HG03378 (cell line): ENCODE measurements around the gene SLC22A13.
"Not testable (repeated sequence)": the region's sequence is repeated elsewhere in the genome, so short reads cannot be mapped to it uniquely, and the experiment has no call there.

Experiments used
- ATAC-seq: cut with Tn5 transposase; IDR thresholded peaks from one replicate; pipeline ENCODE4 v1.9.1; 2021; ENCODE audit warnings: mild to moderate bottlenecking, moderate library complexity; ENCODE audit not compliant: unreplicated experiment

The SLC22A13 gene

GRCh38 chr3:38297537-38297936 lies 31.9 kb downstream of the SLC22A13 start:
- no peak for ATAC-seq

- no peak for ATAC-seq
Measured at GRCh38 chr3:38297947-38298711, 32.5 kb downstream of the SLC22A13 start.

- no peak for ATAC-seq
Measured at GRCh38 chr3:38306941-38307340, 41.3 kb downstream of the SLC22A13 start.

GRCh38 chr3:38307599-38307998 lies 42.0 kb downstream of the SLC22A13 start:
- no peak for ATAC-seq

- no peak for ATAC-seq
Measured at GRCh38 chr3:38308456-38308855, 42.8 kb downstream of the SLC22A13 start.

- no peak for ATAC-seq
Measured at GRCh38 chr3:38311476-38311875, 45.9 kb downstream of the SLC22A13 start.

GRCh38 chr3:38311941-38312340 lies 46.3 kb downstream of the SLC22A13 start:
- ATAC-seq: no peak

- no peak for ATAC-seq
Measured at GRCh38 chr3:38312356-38312755, 46.7 kb downstream of the SLC22A13 start.

- ATAC-seq: no peak
Measured at GRCh38 chr3:38313263-38313662, 47.7 kb downstream of the SLC22A13 start.

- no peak for ATAC-seq
Measured at GRCh38 chr3:38313695-38314094, 48.1 kb downstream of the SLC22A13 start.

- ATAC-seq: no peak
Measured at GRCh38 chr3:38314112-38314763, 48.6 kb downstream of the SLC22A13 start.

- no peak for ATAC-seq
Measured at GRCh38 chr3:38314764-38315487, 49.3 kb downstream of the SLC22A13 start.

GRCh38 chr3:38315488-38316230 lies 50.0 kb downstream of the SLC22A13 start:
- ATAC-seq: no peak

GRCh38 chr3:38316356-38317191 lies 51.0 kb downstream of the SLC22A13 start:
- ATAC-seq: no peak

GRCh38 chr3:38317192-38317759 lies 51.7 kb downstream of the SLC22A13 start:
- ATAC-seq: no peak

GRCh38 chr3:38318766-38319671 lies 53.4 kb downstream of the SLC22A13 start:
- ATAC-seq: no peak

GRCh38 chr3:38320638-38321037 lies 55.0 kb downstream of the SLC22A13 start:
- not testable (repeated sequence) for ATAC-seq

GRCh38 chr3:38323060-38323459 lies 57.4 kb downstream of the SLC22A13 start:
- ATAC-seq: no peak

GRCh38 chr3:38325256-38325655 lies 59.6 kb downstream of the SLC22A13 start:
- no peak for ATAC-seq
